H9 (cell line): ENCODE results near the gene NEB. TPM values are rescaled to one million over a fixed set of nuclear protein-coding genes. Genes with fewer than 3 reads are reported as not detected.

Source experiments
- DNase-seq: peaks from one replicate; pipeline ENCODE4 v3.0.0-alpha.2; 2017
- H2AFZ ChIP-seq: one replicate; pipeline ENCODE4 v1.6.1; 2013; ENCODE audit warnings: mild to moderate bottlenecking, low read length, control low read depth, moderate library complexity
- H2AK5ac ChIP-seq: 2 replicates; pipeline ENCODE4 v1.6.1; 2013; ENCODE audit warnings: low read length, control low read depth, mixed read lengths; ENCODE audit not compliant: insufficient read length
- H2BK120ac ChIP-seq: one replicate; pipeline ENCODE4 v1.6.1; 2013; ENCODE audit warnings: low read depth, mild to moderate bottlenecking, low read length, control low read depth, inconsistent platforms; ENCODE audit not compliant: poor library complexity, severe bottlenecking
- H2BK12ac ChIP-seq: 2 replicates; pipeline ENCODE4 v1.6.1; 2013; ENCODE audit warnings: low read length, control low read depth, mixed read lengths, low read depth; ENCODE audit not compliant: insufficient read length
- H2BK15ac ChIP-seq: 2 replicates; pipeline ENCODE4 v1.6.1; 2013; ENCODE audit warnings: low read depth, low read length, control low read depth
- H2BK20ac ChIP-seq: one replicate; pipeline ENCODE4 v1.6.1; 2013; ENCODE audit warnings: low read depth, mild to moderate bottlenecking, low read length, control low read depth, inconsistent platforms; ENCODE audit not compliant: poor library complexity, severe bottlenecking
- H2BK5ac ChIP-seq: 2 replicates; pipeline ENCODE4 v1.6.1; 2013; ENCODE audit warnings: low read length, control low read depth, mixed read lengths; ENCODE audit not compliant: insufficient read length
- H3K14ac ChIP-seq: 2 replicates; pipeline ENCODE4 v1.6.1; 2013; ENCODE audit warnings: low read length, control low read depth; ENCODE audit not compliant: insufficient read depth
- H3K18ac ChIP-seq: 2 replicates; pipeline ENCODE4 v1.6.1; 2013; ENCODE audit warnings: low read depth, mild to moderate bottlenecking, mixed read lengths, low read length, control low read depth; ENCODE audit not compliant: insufficient read length
- H3K23ac ChIP-seq: 2 replicates; pipeline ENCODE4 v1.6.1; 2013; ENCODE audit warnings: low read length, control low read depth, mixed read lengths, low read depth; ENCODE audit not compliant: insufficient read length
- H3K23me2 ChIP-seq: 2 replicates; pipeline ENCODE4 v1.6.1; 2013; ENCODE audit warnings: low read depth, mild to moderate bottlenecking, mixed read lengths, low read length, control low read depth; ENCODE audit not compliant: insufficient read length, poor library complexity, severe bottlenecking
- H3K27ac ChIP-seq: 2 replicates; pipeline ENCODE4 v1.5.1; 2013; ENCODE audit warnings: low read length, control low read depth, mixed read lengths, low read depth; ENCODE audit not compliant: insufficient read length
- H3K27me3 ChIP-seq: 2 replicates; pipeline ENCODE4 v1.6.1; 2013; ENCODE audit warnings: low read length, control low read depth, inconsistent platforms; ENCODE audit not compliant: insufficient read depth
- H3K4ac ChIP-seq: 2 replicates; pipeline ENCODE4 v1.6.1; 2013; ENCODE audit warnings: low read depth, mild to moderate bottlenecking, control low read depth, inconsistent platforms, low read length, moderate library complexity
- H3K4me1 ChIP-seq: 2 replicates; pipeline ENCODE4 v1.6.1; 2013; ENCODE audit warnings: low read length, control low read depth, inconsistent platforms; ENCODE audit not compliant: insufficient read depth
- H3K4me2 ChIP-seq: 2 replicates; pipeline ENCODE4 v1.6.1; 2013; ENCODE audit warnings: low read length, control low read depth, mixed read lengths; ENCODE audit not compliant: insufficient read length, insufficient read depth
- H3K56ac ChIP-seq: 2 replicates; pipeline ENCODE4 v1.6.1; 2013; ENCODE audit warnings: low read depth, mild to moderate bottlenecking, mixed read lengths, low read length, control low read depth; ENCODE audit not compliant: insufficient read length
- H3K79me1 ChIP-seq: 2 replicates; pipeline ENCODE4 v1.6.1; 2013; ENCODE audit warnings: low read depth, mild to moderate bottlenecking, moderate library complexity, low read length, control low read depth, inconsistent platforms; ENCODE audit not compliant: insufficient read depth, poor library complexity, severe bottlenecking
- H3K79me2 ChIP-seq: 2 replicates; pipeline ENCODE4 v1.6.1; 2013; ENCODE audit warnings: low read length, control low read depth, inconsistent platforms; ENCODE audit not compliant: insufficient read depth
- H3K9ac ChIP-seq: 2 replicates; pipeline ENCODE4 v1.6.1; 2013; ENCODE audit warnings: low read length, control low read depth, mixed read lengths; ENCODE audit not compliant: insufficient read length; ENCODE audit errors: extremely low read depth
- H3K9me3 ChIP-seq: one replicate; pipeline ENCODE4 v1.6.1; 2013; ENCODE audit warnings: low read depth, low read length, inconsistent platforms; ENCODE audit not compliant: control insufficient read depth
- H3T11ph ChIP-seq: one replicate; pipeline ENCODE4 v1.6.1; 2013; ENCODE audit warnings: mild to moderate bottlenecking, low read length, control low read depth, inconsistent platforms
- H4K20me1 ChIP-seq: one replicate; pipeline ENCODE4 v1.6.1; 2013; ENCODE audit not compliant: control insufficient read depth, insufficient read length, insufficient read depth
- H4K5ac ChIP-seq: 2 replicates; pipeline ENCODE4 v1.6.1; 2013; ENCODE audit warnings: low read depth, mild to moderate bottlenecking, mixed read lengths, low read length, control low read depth; ENCODE audit not compliant: insufficient read length
- H4K8ac ChIP-seq: replicated peaks from 2 replicates; pipeline ENCODE4 v1.6.1; 2013; ENCODE audit warnings: low read length, control low read depth, mixed read lengths, low read depth; ENCODE audit not compliant: insufficient read length
- H4K91ac ChIP-seq: 2 replicates; pipeline ENCODE4 v1.6.1; 2013; ENCODE audit warnings: low read depth, mild to moderate bottlenecking, moderate library complexity, mixed read lengths, low read length, control low read depth; ENCODE audit not compliant: insufficient read length
- H3K27ac Mint-ChIP-seq, 3 experiments: 2 replicates in 2 of 3; 3 replicates in 1 of 3; pipeline ENCODE4 v1.8.0; 2020 to 2021; ENCODE audit warnings: mixed read lengths in 3 of 3, mild to moderate bottlenecking in 1 of 3, moderate library complexity in 1 of 3
- H3K27me3 Mint-ChIP-seq: 2 replicates; pipeline ENCODE4 v1.8.0; 2021; ENCODE audit warnings: low read depth, mild to moderate bottlenecking, moderate library complexity, mixed read lengths
- H3K36me3 Mint-ChIP-seq, 3 experiments: 2 replicates in 2 of 3; 3 replicates in 1 of 3; pipeline ENCODE4 v1.8.0; 2020 to 2021; ENCODE audit warnings: low read depth in 3 of 3, mixed read lengths in 3 of 3; ENCODE audit not compliant: insufficient read depth in 1 of 3
- H3K4me1 Mint-ChIP-seq, 2 experiments: 2 replicates each; pipeline ENCODE4 v1.8.0; 2020; ENCODE audit warnings: mixed read lengths in 2 of 2
- H3K4me3 Mint-ChIP-seq, 2 experiments: 2 replicates in 1 of 2; 3 replicates in 1 of 2; pipeline ENCODE4 v1.8.0; 2020 to 2021; ENCODE audit warnings: mild to moderate bottlenecking in 2 of 2, mixed read lengths in 2 of 2, moderate library complexity in 1 of 2
- H3K9me3 Mint-ChIP-seq, 2 experiments: 2 replicates in 1 of 2; 3 replicates in 1 of 2; pipeline ENCODE4 v1.8.0; 2020; ENCODE audit warnings: mild to moderate bottlenecking in 2 of 2, mixed read lengths in 2 of 2, moderate library complexity in 1 of 2
- WGBS: extraction: QIAGEN DNeasy Blood & Tissue Kit; methylation state at CpG from one replicate; pipeline ENCODE4 v1.1.7; 2013; ENCODE audit warnings: missing lambda C conversion rate, low lambda C conversion rate, mixed read lengths; ENCODE audit not compliant: insufficient read length; ENCODE audit errors: extremely low coverage; 5-methylcytosine and 5-hydroxymethylcytosine counted together
- total RNA-seq: library from RNA; stranded (reverse); gene quantifications from 2 replicates; pipeline ENCODE4 v1.2.1, GENCODE V29; 2021
- TF ChIP-seq, protein P1 (sequence below): fragments of 200-600 bp; sonication (generic); conservative IDR thresholded peaks from 3 replicates; pipeline ENCODE4 v1.8.0; 2021; ENCODE audit warnings: antibody characterized with exemption, mild to moderate bottlenecking

The NEB gene
- total RNA-seq, 1 experiment from 2014 or later: 0.98 TPM

- Histone ChIP-seq H3K9ac (no peak overlapping the region), H3K14ac (no peak overlapping the region), H2BK20ac (no peak overlapping the region), H2BK15ac (no peak overlapping the region), H4K91ac (no peak overlapping the region), H2BK120ac (no peak overlapping the region), H4K5ac (no peak overlapping the region), H3K27ac (no peak overlapping the region), H2AFZ (no peak overlapping the region), H3K79me2 (no peaks in the 10 kb centered on the region), H3K23ac (no peak overlapping the region), H3K18ac (no peak overlapping the region), H3K4me2 (no peak overlapping the region), H3K23me2 (no peaks in the 10 kb centered on the region), H3K27me3 (no peaks in the 10 kb centered on the region), H3K4ac (no peak overlapping the region), H2BK12ac (no peak overlapping the region), H4K8ac (no peak overlapping the region), H4K20me1 (no peaks in the 10 kb centered on the region), H3K79me1 (no peaks in the 10 kb centered on the region), H2BK5ac (no peak overlapping the region), H3K9me3 (no peaks in the 10 kb centered on the region), H3K56ac (no peak overlapping the region), H3T11ph (no peak overlapping the region), H3K4me1 (no peaks in the 10 kb centered on the region), H2AK5ac (no peak overlapping the region)
- H3K27me3 Mint-ChIP-seq: peaks cover under 1% of the 10 kb centered on the region
- H3K36me3 Mint-ChIP-seq: no peaks in the 10 kb centered on the region
- TF ChIP-seq, protein P1, sequence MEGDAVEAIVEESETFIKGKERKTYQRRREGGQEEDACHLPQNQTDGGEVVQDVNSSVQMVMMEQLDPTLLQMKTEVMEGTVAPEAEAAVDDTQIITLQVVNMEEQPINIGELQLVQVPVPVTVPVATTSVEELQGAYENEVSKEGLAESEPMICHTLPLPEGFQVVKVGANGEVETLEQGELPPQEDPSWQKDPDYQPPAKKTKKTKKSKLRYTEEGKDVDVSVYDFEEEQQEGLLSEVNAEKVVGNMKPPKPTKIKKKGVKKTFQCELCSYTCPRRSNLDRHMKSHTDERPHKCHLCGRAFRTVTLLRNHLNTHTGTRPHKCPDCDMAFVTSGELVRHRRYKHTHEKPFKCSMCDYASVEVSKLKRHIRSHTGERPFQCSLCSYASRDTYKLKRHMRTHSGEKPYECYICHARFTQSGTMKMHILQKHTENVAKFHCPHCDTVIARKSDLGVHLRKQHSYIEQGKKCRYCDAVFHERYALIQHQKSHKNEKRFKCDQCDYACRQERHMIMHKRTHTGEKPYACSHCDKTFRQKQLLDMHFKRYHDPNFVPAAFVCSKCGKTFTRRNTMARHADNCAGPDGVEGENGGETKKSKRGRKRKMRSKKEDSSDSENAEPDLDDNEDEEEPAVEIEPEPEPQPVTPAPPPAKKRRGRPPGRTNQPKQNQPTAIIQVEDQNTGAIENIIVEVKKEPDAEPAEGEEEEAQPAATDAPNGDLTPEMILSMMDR: no peak
- no peak for DNase-seq
- WGBS: no CpG with 5 or more reads among the region's 2 CpGs
- no peaks in the 10 kb centered on the region for H3K9me3 Mint-ChIP-seq
- peaks cover 3 to 5% of the 10 kb centered on the region in 2 experiments; a peak in 3 of 4 replicates for H3K4me1 Mint-ChIP-seq
- no peak overlapping the region for H3K4me3 Mint-ChIP-seq
- H3K27ac Mint-ChIP-seq: no peak overlapping the region
These were observed 20.9 kb downstream of the NEB start for GRCh38 chr2:151713291-151713903.
